Measurements from ENCODE around the gene FAM107B.

- TF ChIP-seq POLR2A (IDR thresholded peaks at IDR 0.05) (no peak), POLR2AphosphoS5 (IDR thresholded peaks at IDR 0.05) (no peak), EP300 (IDR thresholded peaks at IDR 0.05) (no peak)
- TF ChIP-seq, protein P1, sequence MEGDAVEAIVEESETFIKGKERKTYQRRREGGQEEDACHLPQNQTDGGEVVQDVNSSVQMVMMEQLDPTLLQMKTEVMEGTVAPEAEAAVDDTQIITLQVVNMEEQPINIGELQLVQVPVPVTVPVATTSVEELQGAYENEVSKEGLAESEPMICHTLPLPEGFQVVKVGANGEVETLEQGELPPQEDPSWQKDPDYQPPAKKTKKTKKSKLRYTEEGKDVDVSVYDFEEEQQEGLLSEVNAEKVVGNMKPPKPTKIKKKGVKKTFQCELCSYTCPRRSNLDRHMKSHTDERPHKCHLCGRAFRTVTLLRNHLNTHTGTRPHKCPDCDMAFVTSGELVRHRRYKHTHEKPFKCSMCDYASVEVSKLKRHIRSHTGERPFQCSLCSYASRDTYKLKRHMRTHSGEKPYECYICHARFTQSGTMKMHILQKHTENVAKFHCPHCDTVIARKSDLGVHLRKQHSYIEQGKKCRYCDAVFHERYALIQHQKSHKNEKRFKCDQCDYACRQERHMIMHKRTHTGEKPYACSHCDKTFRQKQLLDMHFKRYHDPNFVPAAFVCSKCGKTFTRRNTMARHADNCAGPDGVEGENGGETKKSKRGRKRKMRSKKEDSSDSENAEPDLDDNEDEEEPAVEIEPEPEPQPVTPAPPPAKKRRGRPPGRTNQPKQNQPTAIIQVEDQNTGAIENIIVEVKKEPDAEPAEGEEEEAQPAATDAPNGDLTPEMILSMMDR (IDR thresholded peaks at IDR 0.05) = no peak
These were observed 218.3 kb downstream of the FAM107B start for GRCh38 chr10:14556285-14556956.
